Esophagus muscularis mucosa (tissue), 4 donors: ENCODE measurements around the gene FBXW2. TPM values are rescaled to one million over a fixed set of nuclear protein-coding genes. Genes with fewer than 3 reads are reported as not detected.

Experiments used
- DNase-seq: peaks from one replicate; pipeline ENCODE4 v3.0.0-alpha.2; 2017; ENCODE audit errors: extremely low spot score
- H3K27ac ChIP-seq, 4 donors: fragments of 200-600 bp; sonication (generic); replicated peaks in 1 of 4; 1 replicate in 3 of 4; 2 replicates in 1 of 4; pipeline ENCODE4 v1.5.1; 2016 to 2019; ENCODE audit warnings: mild to moderate bottlenecking in 1 of 4
- H3K27me3 ChIP-seq, 4 donors: fragments of 200-600 bp; sonication (generic); one replicate each; pipeline versions ENCODE4 v1.5.1 to v1.6.0; 2016 to 2019
- H3K36me3 ChIP-seq, 4 donors: fragments of 200-600 bp; sonication (generic); one replicate each; pipeline ENCODE4 v1.5.1; 2016 to 2019
- H3K4me1 ChIP-seq, 4 donors: fragments of 200-600 bp; sonication (generic); one replicate each; pipeline ENCODE4 v1.5.1; 2016 to 2019
- H3K4me3 ChIP-seq, 4 donors: fragments of 200-600 bp; sonication (generic); 1 replicate in 2 of 4; 2 replicates in 2 of 4; pipeline ENCODE4 v1.5.1; 2016 to 2019; ENCODE audit warnings: mild to moderate bottlenecking in 4 of 4, moderate library complexity in 1 of 4
- H3K9me3 ChIP-seq, 4 donors: fragments of 200-600 bp; sonication (generic); 1 replicate in 3 of 4; 2 replicates in 1 of 4; pipeline ENCODE4 v1.5.1; 2016 to 2019
- CTCF ChIP-seq, 3 experiments: fragments of 200-600 bp in 2 of 3; fragments of 450-650 bp in 1 of 3; sonication (generic) in 2 of 3; IDR thresholded peaks; one replicate each; pipeline ENCODE4 v1.5.1; 2017 to 2019; ENCODE audit warnings: antibody characterized with exemption in 3 of 3, mild to moderate bottlenecking in 2 of 3, moderate library complexity in 1 of 3
- EP300 ChIP-seq: sonication (generic); formaldehyde crosslinking; IDR thresholded peaks from one replicate; pipeline ENCODE4 v1.6.1; 2017; ENCODE audit warnings: antibody characterized with exemption
- POLR2A ChIP-seq: fragments of 450-650 bp; IDR thresholded peaks from one replicate; pipeline ENCODE4 v1.6.1; 2017; ENCODE audit warnings: antibody characterized with exemption, moderate library complexity, mild to moderate bottlenecking, low read depth
- POLR2AphosphoS5 ChIP-seq, 2 donors: sonication (generic); formaldehyde crosslinking; IDR thresholded peaks; one replicate each; pipeline ENCODE4 v1.6.1; 2017; ENCODE audit warnings: antibody characterized with exemption in 2 of 2
- WGBS: methylation state at CpG from one replicate; pipeline ENCODE4 v1.1.5; 2018; 5-methylcytosine and 5-hydroxymethylcytosine counted together
- intact Hi-C: fragments of 100-400 bp; cut with DNase I; formaldehyde crosslinking; loops from one replicate; pipeline ENCODE4 v1.15.1; 2023
- total RNA-seq, 4 donors: library from RNA; depleted of rRNA; stranded (reverse); fragments of >200 nt; gene quantifications; one replicate each; pipeline versions ENCODE4 v1.1.0 to v1.2.1, GENCODE V29; 2016

FBXW2 gene
- total RNA-seq, 4 donors from 2014 or later, result 36.9 to 55.9 (median 53.2) TPM

- TF ChIP-seq POLR2AphosphoS5 (IDR thresholded peaks at IDR 0.05) (no peak), EP300 (no peak), POLR2A (no peak), CTCF (IDR thresholded peaks at IDR 0.05) (no peak)
- H3K9me3 ChIP-seq, result no peaks in the 10 kb centered on the region
- peaks cover 4 to 26% (median 13%) of the 10 kb centered on the region in 4 donors for H3K4me1 ChIP-seq
- DNase-seq, result no peak
- intact Hi-C loops, result no loop called here
- H3K4me3 ChIP-seq, result no peak overlapping the region
- H3K27ac ChIP-seq, result no peak overlapping the region
- WGBS, result 69% methylated on average over 4 of the region's 5 CpGs
- H3K36me3 ChIP-seq, result no peaks in the 10 kb centered on the region
- H3K27me3 ChIP-seq, result no peaks in the 10 kb centered on the region
These were observed 63.4 kb downstream of the FBXW2 start for GRCh38 chr9:120729791-120730241.

- DNase-seq, result peak; percentile 21
- Histone ChIP-seq H3K4me3 (no peak overlapping the region), H3K9me3 (no peaks in the 10 kb centered on the region), H3K36me3 (no peaks in the 10 kb centered on the region), H3K27me3 (no peaks in the 10 kb centered on the region), H3K27ac (no peak overlapping the region), H3K4me1 (peaks cover 6 to 21% (median 13%) of the 10 kb centered on the region in 4 donors)
- 82% methylated on average over 2 of the region's 2 CpGs for WGBS
- intact Hi-C loops, result no loop called here
- TF ChIP-seq EP300 (no peak), POLR2AphosphoS5 (IDR thresholded peaks at IDR 0.05) (no peak), POLR2A (no peak), CTCF (IDR thresholded peaks at IDR 0.05) (no peak)
These were observed 66.7 kb downstream of the FBXW2 start for GRCh38 chr9:120726484-120726883.

GRCh38 chr9:120725907-120726306 lies 67.3 kb downstream of the FBXW2 start:
- Histone ChIP-seq H3K27me3 (no peaks in the 10 kb centered on the region), H3K4me1 (peaks cover 4 to 16% (median 8%) of the 10 kb centered on the region in 4 donors), H3K27ac (no peak overlapping the region), H3K9me3 (no peaks in the 10 kb centered on the region), H3K36me3 (no peaks in the 10 kb centered on the region), H3K4me3 (no peak overlapping the region)
- 63% methylated on average over 1 of the region's 1 CpG for WGBS
- peak; percentile 5 for DNase-seq
- TF ChIP-seq CTCF (IDR thresholded peaks at IDR 0.05) (no peak), POLR2AphosphoS5 (IDR thresholded peaks at IDR 0.05) (no peak), POLR2A (no peak), EP300 (no peak)
- intact Hi-C loops, result no loop called here

GRCh38 chr9:120724757-120725400 lies 68.3 kb downstream of the FBXW2 start:
- Histone ChIP-seq H3K27ac (no peak overlapping the region), H3K36me3 (no peaks in the 10 kb centered on the region), H3K27me3 (no peaks in the 10 kb centered on the region), H3K4me3 (no peak overlapping the region), H3K9me3 (no peaks in the 10 kb centered on the region), H3K4me1 (peaks cover 0 to 5% (median 2%) of the 10 kb centered on the region in 4 donors)
- WGBS, result 75% methylated on average over 1 of the region's 1 CpG
- intact Hi-C loops, result no loop called here
- TF ChIP-seq POLR2AphosphoS5 (IDR thresholded peaks at IDR 0.05), result no peak
- no peak for TF ChIP-seq POLR2A
- TF ChIP-seq EP300, result no peak
- no peak for TF ChIP-seq CTCF (IDR thresholded peaks at IDR 0.05)
- DNase-seq, result peak; percentile 62
